Pulmonary artery endothelial cell (primary cell): ENCODE measurements around the gene PRDM10. TPM values are rescaled to one million over a fixed set of nuclear protein-coding genes. Genes with fewer than 3 reads are reported as not detected.
"Not testable (repeated sequence)": the region's sequence is repeated elsewhere in the genome, so short reads cannot be mapped to it uniquely, and the experiment has no call there.

ENCODE experiments used
- DNase-seq: peaks from one replicate; pipeline ENCODE4 v3.0.0-alpha.2; 2011; ENCODE audit warnings: low read depth, low spot score
- total RNA-seq: library from RNA; depleted of rRNA; stranded (reverse); fragments of >200 nt; gene quantifications from 2 replicates; pipeline ENCODE4 v1.2.3, GENCODE V29; 2014

Gene PRDM10
- total RNA-seq, 1 donor from 2014 or later: 4.2 TPM

GRCh38 chr11:129910360-129910759 lies 92.3 kb downstream of the PRDM10 start:
- no peak for DNase-seq

- DNase-seq: no peak
These were observed 97.2 kb downstream of the PRDM10 start for GRCh38 chr11:129905402-129905801.

GRCh38 chr11:129896062-129896461 lies 106.6 kb downstream of the PRDM10 start:
- DNase-seq: no peak

GRCh38 chr11:129895126-129896041 lies 107.3 kb downstream of the PRDM10 start, which contains the start of gene NFRKB:
NFRKB (minus strand) TSS chr11:129895578; CDS start chr11:129892849, 2,729 bp downstream.
- no peak for DNase-seq

- DNase-seq: no peak
These were observed 108.1 kb downstream of the PRDM10 start for GRCh38 chr11:129894278-129895125.

- DNase-seq: no peak
These were observed 114.2 kb downstream of the PRDM10 start for GRCh38 chr11:129888451-129888850.

- DNase-seq: no peak
These were observed 117.3 kb downstream of the PRDM10 start for GRCh38 chr11:129885381-129885780.

- DNase-seq: no peak
These were observed 118.1 kb downstream of the PRDM10 start for GRCh38 chr11:129884581-129884980.

- DNase-seq: no peak
These were observed 121.0 kb downstream of the PRDM10 start for GRCh38 chr11:129881570-129882170.

GRCh38 chr11:129880311-129880710 lies 122.3 kb downstream of the PRDM10 start:
- DNase-seq: no peak

GRCh38 chr11:129871914-129872313 lies 130.7 kb downstream of the PRDM10 start:
- no peak for DNase-seq

GRCh38 chr11:129868626-129869025 lies 134.0 kb downstream of the PRDM10 start:
- DNase-seq: not testable (repeated sequence)

- no peak for DNase-seq
These were observed 136.3 kb downstream of the PRDM10 start for GRCh38 chr11:129866311-129866710.

- DNase-seq: no peak
These were observed 136.9 kb downstream of the PRDM10 start for GRCh38 chr11:129865701-129866100.

GRCh38 chr11:129864811-129865210 lies 137.8 kb downstream of the PRDM10 start:
- no peak for DNase-seq

- DNase-seq: peak; percentile 79
These were observed 140.7 kb downstream of the PRDM10 start for GRCh38 chr11:129861702-129862522.

GRCh38 chr11:129856036-129856435 lies 146.6 kb downstream of the PRDM10 start:
- DNase-seq: no peak

GRCh38 chr11:129855086-129855485 lies 147.5 kb downstream of the PRDM10 start:
- no peak for DNase-seq

GRCh38 chr11:129854232-129854805 lies 148.3 kb downstream of the PRDM10 start:
- DNase-seq: no peak

GRCh38 chr11:129853518-129854231 lies 149.0 kb downstream of the PRDM10 start:
- no peak for DNase-seq
